Gastroesophageal sphincter (tissue), 3 donors: ENCODE measurements around the gene LMNTD2.

ENCODE experiments used
- CTCF ChIP-seq, 4 experiments: fragments of 200-600 bp in 2 of 4; fragments of 450-650 bp in 2 of 4; sonication (generic) in 1 of 4; IDR thresholded peaks; one replicate each; pipeline ENCODE4 v1.5.1; 2017 to 2019; ENCODE audit warnings: antibody characterized with exemption in 4 of 4, mild to moderate bottlenecking in 2 of 4, moderate library complexity in 2 of 4
- EP300 ChIP-seq: sonication (generic); formaldehyde crosslinking; IDR thresholded peaks from one replicate; pipeline ENCODE4 v1.6.1; 2017; ENCODE audit warnings: antibody characterized with exemption, mild to moderate bottlenecking
- POLR2A ChIP-seq, 2 donors: fragments of 450-650 bp; IDR thresholded peaks; one replicate each; pipeline ENCODE4 v1.6.1; 2017; ENCODE audit warnings: antibody characterized with exemption in 2 of 2, mild to moderate bottlenecking in 2 of 2, moderate library complexity in 1 of 2

GRCh38 chr11:607971-608659, 47.6 kb upstream of the LMNTD2 start:
- TF ChIP-seq EP300 = no peak
- TF ChIP-seq CTCF (IDR thresholded peaks at IDR 0.05) = no peak
- TF ChIP-seq POLR2A (IDR thresholded peaks at IDR 0.05) = no peak
